Neutrophil (primary cell): ENCODE data around the gene CCDC78.
"Not testable (repeated sequence)": the region's sequence is repeated elsewhere in the genome, so short reads cannot be mapped to it uniquely, and the experiment has no call there.

Experiments
- H3K27ac ChIP-seq: fragments of 200-600 bp; sonication (generic); 2 replicates; pipeline ENCODE4 v1.5.1; 2016; ENCODE audit warnings: mild to moderate bottlenecking, moderate library complexity
- H3K27me3 ChIP-seq: fragments of 200-600 bp; sonication (generic); 2 replicates; pipeline ENCODE4 v1.6.0; 2016; ENCODE audit warnings: mild to moderate bottlenecking
- H3K36me3 ChIP-seq: fragments of 200-600 bp; sonication (generic); 2 replicates; pipeline ENCODE4 v1.5.1; 2017
- H3K4me1 ChIP-seq, 2 experiments: fragments of 200-600 bp in 1 of 2; sonication (generic) in 1 of 2; 1 replicate in 1 of 2; 2 replicates in 1 of 2; pipeline versions ENCODE4 v1.5.1 to v1.6.1; 2013 to 2016; ENCODE audit warnings: low read depth in 1 of 2, low read length in 1 of 2, mild to moderate bottlenecking in 1 of 2, moderate library complexity in 1 of 2; ENCODE audit not compliant: control insufficient read depth in 1 of 2, insufficient read depth in 1 of 2
- H3K4me3 ChIP-seq, 2 experiments: fragments of 200-600 bp in 1 of 2; sonication (generic) in 1 of 2; 1 replicate in 1 of 2; 2 replicates in 1 of 2; pipeline ENCODE4 v1.5.1; 2013 to 2016; ENCODE audit warnings: low read depth in 1 of 2, low read length in 1 of 2, mild to moderate bottlenecking in 1 of 2, moderate library complexity in 1 of 2
- H3K9me3 ChIP-seq: fragments of 200-600 bp; sonication (generic); 2 replicates; pipeline ENCODE4 v1.5.1; 2016
- TF ChIP-seq, protein P1 (sequence below): fragments of 200-600 bp; sonication (generic); IDR thresholded peaks from 2 replicates; pipeline ENCODE4 v1.5.1; 2016; ENCODE audit warnings: antibody characterized with exemption

CCDC78 gene

GRCh38 chr16:756428-756827, 30.2 kb upstream of the CCDC78 start:
- no peaks in the 10 kb centered on the region for H3K36me3 ChIP-seq
- H3K27me3 ChIP-seq: peaks cover 3% of the 10 kb centered on the region
- peaks cover 4 to 16% of the 10 kb centered on the region in 2 experiments for H3K4me1 ChIP-seq
- H3K27ac ChIP-seq: no peak overlapping the region
- TF ChIP-seq, protein P1, sequence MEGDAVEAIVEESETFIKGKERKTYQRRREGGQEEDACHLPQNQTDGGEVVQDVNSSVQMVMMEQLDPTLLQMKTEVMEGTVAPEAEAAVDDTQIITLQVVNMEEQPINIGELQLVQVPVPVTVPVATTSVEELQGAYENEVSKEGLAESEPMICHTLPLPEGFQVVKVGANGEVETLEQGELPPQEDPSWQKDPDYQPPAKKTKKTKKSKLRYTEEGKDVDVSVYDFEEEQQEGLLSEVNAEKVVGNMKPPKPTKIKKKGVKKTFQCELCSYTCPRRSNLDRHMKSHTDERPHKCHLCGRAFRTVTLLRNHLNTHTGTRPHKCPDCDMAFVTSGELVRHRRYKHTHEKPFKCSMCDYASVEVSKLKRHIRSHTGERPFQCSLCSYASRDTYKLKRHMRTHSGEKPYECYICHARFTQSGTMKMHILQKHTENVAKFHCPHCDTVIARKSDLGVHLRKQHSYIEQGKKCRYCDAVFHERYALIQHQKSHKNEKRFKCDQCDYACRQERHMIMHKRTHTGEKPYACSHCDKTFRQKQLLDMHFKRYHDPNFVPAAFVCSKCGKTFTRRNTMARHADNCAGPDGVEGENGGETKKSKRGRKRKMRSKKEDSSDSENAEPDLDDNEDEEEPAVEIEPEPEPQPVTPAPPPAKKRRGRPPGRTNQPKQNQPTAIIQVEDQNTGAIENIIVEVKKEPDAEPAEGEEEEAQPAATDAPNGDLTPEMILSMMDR: no peak
- H3K9me3 ChIP-seq: no peaks in the 10 kb centered on the region
- no peak overlapping the region for H3K4me3 ChIP-seq

DNA sequence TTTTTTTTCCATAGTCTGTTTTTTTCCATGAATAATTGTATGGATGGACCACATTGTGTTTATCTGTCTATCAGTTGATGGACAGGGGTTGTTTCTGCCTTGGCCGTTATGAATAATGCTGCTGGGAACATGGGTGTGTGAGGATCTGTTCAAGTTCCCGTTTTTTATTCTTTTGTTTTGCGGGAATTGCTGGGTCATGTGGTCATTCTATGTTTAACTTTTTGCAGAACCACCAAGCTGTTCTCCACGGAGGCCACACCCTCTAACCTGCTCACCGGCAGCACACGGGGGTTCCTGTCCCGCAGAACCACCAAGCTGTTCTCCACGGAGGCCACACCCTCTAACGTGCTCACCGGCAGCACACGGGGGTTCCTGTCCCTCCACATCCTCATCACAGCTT, 28.4 kb upstream of the CCDC78 start:
- Histone ChIP-seq H3K27me3 (peaks cover 3% of the 10 kb centered on the region), H3K27ac (no peak overlapping the region), H3K36me3 (no peaks in the 10 kb centered on the region), H3K9me3 (no peaks in the 10 kb centered on the region), H3K4me3 (no peak overlapping the region), H3K4me1 (peaks cover 4 to 16% of the 10 kb centered on the region in 2 experiments)
- TF ChIP-seq, protein P1: no peak

- H3K9me3 ChIP-seq, H3K36me3 ChIP-seq, H3K4me3 ChIP-seq, H3K27ac ChIP-seq, H3K27me3 ChIP-seq: not testable (repeated sequence)
- H3K4me1 ChIP-seq: peaks cover 4 to 16% of the 10 kb centered on the region in 2 experiments
These were observed 27.9 kb upstream of the CCDC78 start for GRCh38 chr16:754121-754607.

DNA sequence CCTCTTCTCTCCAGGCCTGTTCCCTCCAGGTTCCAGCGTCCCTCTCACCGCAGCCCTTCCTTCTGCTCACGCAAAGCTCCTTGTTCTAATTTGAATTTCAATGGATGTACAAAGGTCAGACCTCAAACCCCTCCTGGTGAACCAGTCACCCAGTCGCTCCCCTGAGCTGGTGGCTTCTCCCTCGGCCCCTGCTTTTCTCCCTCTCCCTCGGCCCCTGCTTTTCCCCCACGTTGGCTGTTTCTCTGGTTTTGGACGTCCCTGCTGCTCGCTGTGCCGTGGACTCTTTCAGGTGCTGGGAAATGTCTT, 25.7 kb upstream of the CCDC78 start:
- Histone ChIP-seq H3K4me3 (no peak overlapping the region), H3K4me1 (peaks cover 4 to 12% of the 10 kb centered on the region in 2 experiments), H3K36me3 (no peaks in the 10 kb centered on the region), H3K9me3 (no peaks in the 10 kb centered on the region), H3K27me3 (peaks cover 3% of the 10 kb centered on the region), H3K27ac (no peak overlapping the region)
- TF ChIP-seq, protein P1: no peak

- Histone ChIP-seq H3K27me3 (peaks cover 3% of the 10 kb centered on the region), H3K36me3 (no peaks in the 10 kb centered on the region), H3K4me3 (no peak overlapping the region), H3K27ac (no peak overlapping the region), H3K4me1 (peaks cover 4 to 12% of the 10 kb centered on the region in 2 experiments), H3K9me3 (no peaks in the 10 kb centered on the region)
- TF ChIP-seq, protein P1: no peak
These were observed 25.1 kb upstream of the CCDC78 start for GRCh38 chr16:751152-752006.

DNA sequence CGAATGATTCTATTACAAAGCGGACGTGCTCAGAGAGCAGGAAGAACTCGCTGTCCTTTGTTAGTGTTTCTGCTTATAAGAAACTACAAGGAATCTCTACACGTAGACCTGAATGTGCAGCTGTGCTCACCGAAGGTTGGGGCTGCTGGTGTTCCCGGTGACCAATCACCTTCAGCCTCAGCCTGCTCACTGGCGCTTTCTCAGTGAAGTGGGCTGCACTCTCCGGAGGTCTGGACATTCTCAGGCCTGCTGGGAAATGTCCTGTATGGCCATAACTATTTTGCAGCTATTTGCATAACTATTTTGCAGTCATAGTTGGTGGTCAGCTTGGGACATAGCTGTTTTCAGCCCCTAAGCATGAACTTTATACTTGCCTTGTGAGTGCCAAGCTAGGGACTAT, 24.2 kb upstream of the CCDC78 start:
- Histone ChIP-seq H3K4me1 (peaks cover 4 to 12% of the 10 kb centered on the region in 2 experiments), H3K36me3 (no peaks in the 10 kb centered on the region), H3K27me3 (peaks cover 6% of the 10 kb centered on the region), H3K27ac (no peak overlapping the region), H3K4me3 (no peak overlapping the region), H3K9me3 (no peaks in the 10 kb centered on the region)
- TF ChIP-seq, protein P1: no peak
